ENCODE measurements around the gene NXF3.
"Not testable (repeated sequence)": the region's sequence is repeated elsewhere in the genome, so short reads cannot be mapped to it uniquely, and the experiment has no call there.

NXF3 gene

GRCh38 chrX:103056902-103057301, 36.0 kb downstream of the NXF3 start:
- no peak overlapping the region for H3K4me3 ChIP-seq (ENCODE audit: low read depth, low read length, poor library complexity, severe bottlenecking)
- H3F3A ChIP-seq (ENCODE audit: insufficient read depth, low read length) = no peaks in the 10 kb centered on the region
- TF ChIP-seq CTCF (IDR thresholded peaks at IDR 0.05; ENCODE audit: low read length) (no peak), EZH2 (IDR thresholded peaks at IDR 0.05; ENCODE audit: borderline replicate concordance, low read length) (no peak)
- H3K79me2 ChIP-seq (ENCODE audit: insufficient read depth, low read length) = no peaks in the 10 kb centered on the region
- H3K9me3 ChIP-seq (ENCODE audit: low read length) = no peaks in the 10 kb centered on the region
- H4K20me1 ChIP-seq (ENCODE audit: insufficient read depth, low read length) = no peaks in the 10 kb centered on the region
- H3K36me3 ChIP-seq (ENCODE audit: insufficient read depth, low read length) = no peaks in the 10 kb centered on the region
- no peak overlapping the region for H3K4me2 ChIP-seq (ENCODE audit: low read length)
- H3K27ac ChIP-seq (ENCODE audit: low read depth, low read length, poor library complexity, severe bottlenecking) = no peak overlapping the region
- no peak overlapping the region for H3K9ac ChIP-seq (ENCODE audit: low read length)
- H2AFZ ChIP-seq (ENCODE audit: low read length) = no peak overlapping the region
- no peaks in the 10 kb centered on the region for H3K27me3 ChIP-seq (ENCODE audit: insufficient read depth, low read length)
- H3K4me1 ChIP-seq (ENCODE audit: insufficient read depth, low read length, severe bottlenecking) = no peaks in the 10 kb centered on the region
- H3K9me2 ChIP-seq (ENCODE audit: low read depth, low read length) = no peaks in the 10 kb centered on the region

- Histone ChIP-seq H3K4me3 (ENCODE audit: low read depth, low read length, poor library complexity, severe bottlenecking) (no peak overlapping the region), H3K9me3 (ENCODE audit: low read length) (no peaks in the 10 kb centered on the region), H3K36me3 (ENCODE audit: insufficient read depth, low read length) (no peaks in the 10 kb centered on the region), H3K4me1 (ENCODE audit: insufficient read depth, low read length, severe bottlenecking) (no peaks in the 10 kb centered on the region), H3K4me2 (ENCODE audit: low read length) (no peak overlapping the region), H3K27ac (ENCODE audit: low read depth, low read length, poor library complexity, severe bottlenecking) (no peak overlapping the region), H4K20me1 (ENCODE audit: insufficient read depth, low read length) (no peaks in the 10 kb centered on the region), H3K27me3 (ENCODE audit: insufficient read depth, low read length) (no peaks in the 10 kb centered on the region), H2AFZ (ENCODE audit: low read length) (no peak overlapping the region), H3K79me2 (ENCODE audit: insufficient read depth, low read length) (no peaks in the 10 kb centered on the region), H3K9me2 (ENCODE audit: low read depth, low read length) (no peaks in the 10 kb centered on the region), H3F3A (ENCODE audit: insufficient read depth, low read length) (no peaks in the 10 kb centered on the region), H3K9ac (ENCODE audit: low read length) (no peak overlapping the region)
- TF ChIP-seq CTCF (IDR thresholded peaks at IDR 0.05; ENCODE audit: low read length) (no peak), EZH2 (IDR thresholded peaks at IDR 0.05; ENCODE audit: borderline replicate concordance, low read length) (no peak)
Observed at GRCh38 chrX:103052625-103053024, 40.3 kb downstream of the NXF3 start.

- no peak for TF ChIP-seq EZH2 (IDR thresholded peaks at IDR 0.05; ENCODE audit: borderline replicate concordance, low read length)
- no peak for TF ChIP-seq CTCF (IDR thresholded peaks at IDR 0.05; ENCODE audit: low read length)
- Histone ChIP-seq H3K4me1 (ENCODE audit: insufficient read depth, low read length, severe bottlenecking) (no peaks in the 10 kb centered on the region), H4K20me1 (ENCODE audit: insufficient read depth, low read length) (no peaks in the 10 kb centered on the region), H3K79me2 (ENCODE audit: insufficient read depth, low read length) (no peaks in the 10 kb centered on the region), H3K27me3 (ENCODE audit: insufficient read depth, low read length) (no peaks in the 10 kb centered on the region), H2AFZ (ENCODE audit: low read length) (no peak overlapping the region), H3K9me2 (ENCODE audit: low read depth, low read length) (no peaks in the 10 kb centered on the region), H3K27ac (ENCODE audit: low read depth, low read length, poor library complexity, severe bottlenecking) (no peak overlapping the region), H3K9ac (ENCODE audit: low read length) (no peak overlapping the region), H3K9me3 (ENCODE audit: low read length) (no peaks in the 10 kb centered on the region), H3F3A (ENCODE audit: insufficient read depth, low read length) (no peaks in the 10 kb centered on the region), H3K4me2 (ENCODE audit: low read length) (no peak overlapping the region), H3K36me3 (ENCODE audit: insufficient read depth, low read length) (no peaks in the 10 kb centered on the region), H3K4me3 (ENCODE audit: low read depth, low read length, poor library complexity, severe bottlenecking) (no peak overlapping the region)
Observed at GRCh38 chrX:103051260-103051789, 41.6 kb downstream of the NXF3 start.

GRCh38 chrX:103033371-103033770, 59.6 kb downstream of the NXF3 start:
- H3K36me3 ChIP-seq (ENCODE audit: insufficient read depth, low read length); H2AFZ ChIP-seq (ENCODE audit: low read length); H3K4me2 ChIP-seq (ENCODE audit: low read length); H3K27ac ChIP-seq (ENCODE audit: low read depth, low read length, poor library complexity, severe bottlenecking); H4K20me1 ChIP-seq (ENCODE audit: insufficient read depth, low read length); H3K9ac ChIP-seq (ENCODE audit: low read length); H3K4me3 ChIP-seq (ENCODE audit: low read depth, low read length, poor library complexity, severe bottlenecking); H3K4me1 ChIP-seq (ENCODE audit: insufficient read depth, low read length, severe bottlenecking); H3F3A ChIP-seq (ENCODE audit: insufficient read depth, low read length); H3K9me2 ChIP-seq (ENCODE audit: low read depth, low read length); H3K9me3 ChIP-seq (ENCODE audit: low read length); H3K79me2 ChIP-seq (ENCODE audit: insufficient read depth, low read length); H3K27me3 ChIP-seq (ENCODE audit: insufficient read depth, low read length): not testable (repeated sequence)
